SK-N-MC (cell line): ENCODE data around the gene KCNN3.

Experiments used
- EZH2 ChIP-seq: fragments of 200-600 bp; sonication (generic); IDR thresholded peaks from one replicate; pipeline ENCODE4 v1.6.1; 2017; ENCODE audit warnings: antibody characterized with exemption
- POLR2AphosphoS5 ChIP-seq: IDR thresholded peaks from 2 replicates; pipeline ENCODE4 v1.6.1; 2012; ENCODE audit warnings: mild to moderate bottlenecking, low read depth, low read length, borderline replicate concordance

DNA sequence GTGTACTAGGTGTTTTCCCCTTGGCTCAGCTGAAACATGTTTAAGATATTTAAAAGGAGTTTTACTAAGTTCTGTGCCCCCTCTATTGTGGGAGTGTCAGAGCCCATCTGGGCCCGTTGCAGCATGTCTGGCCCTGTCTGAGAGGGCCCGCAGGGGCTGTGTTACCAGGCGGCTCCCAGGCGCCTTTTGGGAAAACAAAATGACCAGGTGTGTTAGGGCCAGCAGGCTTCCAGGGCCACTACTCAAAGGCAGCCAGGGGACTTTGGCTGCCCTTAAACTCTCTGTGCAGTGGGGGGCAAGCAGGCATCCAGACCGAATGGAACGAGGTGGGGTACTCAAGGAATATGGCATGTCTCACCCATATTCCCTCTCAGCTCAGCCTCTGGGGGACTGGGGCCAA is 111.7 kb downstream of the KCNN3 start:
- TF ChIP-seq EZH2 (no peak), POLR2AphosphoS5 (no peak)
